Stimulated activated naive CD8-positive, alpha-beta T cell treated with anti-CD3 and anti-CD28 coated beads, Interleukin-15, Interleukin-2, amounts not matched to agents 100 U/mL and 50 U/mL, for 24 hours (primary cell): ENCODE data around the gene ZFP57.
A peak's percentile ranks its signal among the peaks of the same experiment; 100 is the strongest.

Experiments
- ATAC-seq: fragments of 150-1000 bp; cut with Tn5 transposase; one replicate; pipeline ENCODE4 v1.10.0; 2021
- DNase-seq: peaks from one replicate; pipeline ENCODE4 v3.0.0; 2021

Gene ZFP57

DNA sequence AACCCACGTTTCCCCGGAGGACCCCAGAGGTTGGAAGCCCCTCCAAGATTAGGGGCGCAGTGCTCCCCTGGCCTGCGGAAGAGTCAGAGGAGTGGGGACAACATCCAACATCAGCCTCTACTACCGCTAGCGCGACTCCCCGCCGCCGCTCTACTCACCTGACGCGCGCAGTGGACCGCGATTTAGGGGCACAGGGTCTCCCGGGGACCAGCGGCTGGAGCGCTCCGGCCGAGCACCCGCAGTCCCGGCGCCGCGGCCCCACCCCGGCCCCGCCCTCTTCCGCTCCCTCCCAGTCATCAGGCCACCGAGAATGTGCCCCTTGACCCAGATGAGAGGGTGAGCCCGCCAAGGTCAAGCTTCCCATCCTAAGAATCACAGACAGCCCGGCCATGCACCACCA, at the start of gene ZFP57:
TSS of gene ZFP57 (minus strand) at position 249 of the 400 bp plus-strand sequence. CDS start 4,149 bp downstream, outside the sequence.
- ATAC-seq (no peak), DNase-seq (no peak)

DNA sequence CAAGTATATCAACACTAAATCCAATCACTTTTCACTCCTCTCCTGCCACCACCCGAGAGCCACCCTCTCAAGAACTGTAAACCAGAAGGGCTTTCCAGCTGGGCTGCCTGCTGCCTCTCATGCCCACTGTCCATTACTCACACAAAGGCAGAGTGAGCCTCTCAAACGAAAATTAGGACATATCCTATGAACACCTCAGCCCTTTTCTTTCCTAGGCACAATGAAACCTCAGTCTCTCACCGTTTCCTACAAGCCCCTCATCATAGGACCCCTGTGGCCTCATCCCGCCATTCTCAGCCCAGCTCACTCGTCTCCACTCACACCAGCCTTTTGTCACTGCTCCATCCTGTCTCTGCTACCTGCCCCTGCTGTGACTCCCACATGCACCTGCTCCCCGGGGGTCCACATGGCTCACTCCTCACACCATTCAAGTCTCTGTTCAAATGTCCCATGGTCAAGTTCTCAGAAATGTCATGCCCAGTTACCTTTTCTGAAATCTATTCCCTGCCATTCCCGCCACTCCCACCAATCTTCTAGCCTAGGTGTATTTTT, 49.7 kb upstream of the ZFP57 start:
- no peak for DNase-seq
- no peak for ATAC-seq

DNA sequence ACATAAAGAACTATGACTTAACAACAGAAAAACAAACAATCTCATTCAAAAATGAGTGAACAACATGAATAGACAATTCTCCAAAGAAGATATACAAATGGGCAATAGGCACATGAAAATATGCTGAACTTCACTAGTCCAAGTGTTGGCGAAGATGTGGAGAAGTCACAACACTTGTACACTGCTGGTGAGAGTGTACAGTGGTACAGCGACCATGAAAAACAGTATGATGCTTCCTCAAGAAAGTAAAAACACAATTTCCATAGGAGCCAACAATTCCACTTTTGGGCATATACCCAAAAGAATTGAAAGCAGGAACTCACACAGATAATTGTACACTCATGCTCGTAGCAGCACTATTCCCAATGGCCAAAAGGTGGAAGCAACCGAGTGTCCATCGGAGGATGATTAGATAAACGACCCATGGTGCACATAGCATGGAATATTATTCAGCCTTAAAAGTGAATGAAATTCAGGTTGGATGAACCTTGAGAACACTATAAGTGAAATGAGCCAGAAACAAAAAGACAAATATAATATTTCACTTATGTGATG, 48.9 kb upstream of the ZFP57 start:
- no peak for DNase-seq

DNA sequence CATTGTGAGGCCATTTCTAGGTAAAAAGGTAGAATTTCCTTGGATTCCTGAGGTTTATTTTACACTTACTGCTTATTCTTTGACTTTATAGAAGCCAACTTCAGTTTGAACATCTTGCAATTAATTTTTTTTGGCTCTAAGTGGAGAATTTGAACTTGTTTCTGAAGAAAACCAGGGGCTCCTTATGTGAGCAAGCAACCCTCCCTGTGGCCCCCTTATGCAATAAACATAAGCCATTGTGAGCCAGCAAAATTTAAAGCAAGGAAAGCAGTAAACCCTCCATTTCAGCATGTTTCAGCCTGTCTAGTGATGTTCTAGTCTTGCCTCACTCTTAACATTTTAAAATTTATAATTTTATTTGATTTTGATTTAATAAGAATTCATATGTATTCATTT, 47.9 kb upstream of the ZFP57 start:
- ATAC-seq (no peak), DNase-seq (no peak)

More for the DNA sequence above, 48.9 kb upstream of the ZFP57 start:
- no peak for ATAC-seq

DNA sequence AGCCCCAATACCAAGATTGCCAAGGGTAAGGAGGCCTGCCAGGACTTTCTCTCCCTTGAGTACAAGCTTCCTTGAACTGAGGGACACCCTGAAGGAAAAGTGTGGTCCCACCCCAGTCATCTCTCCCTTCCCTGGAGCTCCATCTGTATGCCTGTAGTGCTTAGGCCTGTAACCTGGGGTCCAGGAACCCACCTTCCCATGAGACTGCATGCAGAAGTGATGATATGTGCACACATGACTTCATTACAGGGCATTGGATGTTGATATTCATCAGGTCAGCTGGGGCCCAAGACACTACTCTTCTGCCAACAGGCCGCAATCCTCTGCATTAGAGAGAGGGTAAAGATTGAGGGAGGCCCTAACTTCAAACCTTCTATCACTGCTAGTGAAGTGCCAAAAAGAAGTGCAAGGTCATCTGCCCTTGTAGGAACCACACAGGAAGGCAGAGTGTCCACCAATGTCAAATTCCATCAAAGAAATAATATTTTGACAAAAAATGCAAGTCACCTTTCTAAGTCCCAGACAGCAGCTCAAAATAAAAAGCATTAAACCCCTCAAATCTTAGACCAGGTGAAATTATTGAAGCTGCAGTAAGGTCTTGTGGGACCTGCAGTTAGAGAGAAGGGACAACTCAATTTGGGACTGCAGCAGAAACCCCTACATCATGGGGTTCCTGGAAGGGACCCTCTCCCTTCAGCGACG, 47.4 kb upstream of the ZFP57 start:
- ATAC-seq (no peak), DNase-seq (no peak)

DNA sequence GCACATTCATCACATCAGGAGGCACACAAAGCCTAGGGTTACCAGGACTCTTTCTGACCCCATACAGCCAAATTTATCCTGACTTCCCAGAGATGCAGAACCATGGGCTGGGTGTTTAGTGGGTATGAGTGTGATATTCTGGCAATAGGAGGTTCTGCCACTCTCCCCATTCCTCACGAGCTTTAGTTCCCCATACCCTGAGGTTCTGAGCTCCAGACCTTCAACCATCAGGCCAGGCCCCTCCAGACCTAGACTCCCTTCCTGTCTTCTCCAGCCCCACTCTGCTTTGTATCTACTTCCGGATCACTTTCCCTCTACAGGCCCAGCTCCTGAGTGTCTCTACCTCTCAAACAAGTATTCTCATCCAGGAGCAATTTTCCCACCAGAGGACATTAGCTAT, 46.7 kb upstream of the ZFP57 start:
- no peak for ATAC-seq
- no peak for DNase-seq

DNA sequence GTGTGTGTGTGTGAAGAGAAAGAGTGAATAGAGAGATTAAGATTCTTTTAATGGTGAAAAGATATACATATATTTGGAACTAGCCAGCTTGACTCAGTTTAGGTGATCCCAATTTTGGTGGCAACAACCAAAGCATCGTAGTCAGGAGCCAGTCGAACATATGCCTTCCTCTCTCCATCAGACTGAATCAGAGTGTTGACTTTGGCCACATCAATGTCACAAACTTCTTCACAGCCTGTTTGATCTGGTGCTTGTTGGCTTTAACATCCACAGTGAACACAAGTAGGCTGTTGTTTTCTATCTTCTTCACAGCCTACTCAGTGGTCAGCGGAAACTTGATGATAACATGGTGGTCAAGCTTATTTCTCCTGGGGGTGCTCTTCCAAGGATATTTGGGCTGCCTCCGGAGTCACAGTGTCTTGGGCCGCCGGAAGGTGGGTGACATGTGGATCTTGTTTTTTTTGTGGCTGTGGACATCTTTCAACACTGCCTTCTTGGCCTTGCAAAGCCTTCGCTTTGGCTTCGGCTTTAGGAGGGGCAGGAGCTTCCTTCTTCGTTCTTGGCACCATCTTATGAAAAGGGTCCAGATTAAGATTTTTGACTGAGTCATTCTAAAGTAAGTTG, 45.7 kb upstream of the ZFP57 start:
- ATAC-seq = no peak
- DNase-seq = no peak

DNA sequence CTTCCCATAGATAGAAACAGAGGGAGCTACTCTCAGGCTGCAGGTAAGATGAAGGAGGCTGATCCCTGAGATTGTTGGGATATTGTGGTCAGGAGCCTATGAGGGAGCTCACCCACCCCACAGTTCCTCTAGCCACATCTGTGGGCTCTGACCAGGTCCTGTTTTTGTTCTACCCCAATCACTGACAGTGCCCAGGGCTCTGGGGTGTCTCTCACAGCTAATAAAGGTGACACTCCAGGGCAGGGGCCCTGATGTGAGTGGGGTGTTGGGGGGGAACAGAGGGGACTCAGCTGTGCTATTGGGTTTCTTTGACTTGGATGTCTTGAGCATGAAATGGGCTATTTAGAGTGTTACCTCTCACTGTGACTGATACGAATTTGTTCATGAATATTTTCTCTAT, 45.0 kb upstream of the ZFP57 start:
- DNase-seq (no peak), ATAC-seq (no peak)

DNA sequence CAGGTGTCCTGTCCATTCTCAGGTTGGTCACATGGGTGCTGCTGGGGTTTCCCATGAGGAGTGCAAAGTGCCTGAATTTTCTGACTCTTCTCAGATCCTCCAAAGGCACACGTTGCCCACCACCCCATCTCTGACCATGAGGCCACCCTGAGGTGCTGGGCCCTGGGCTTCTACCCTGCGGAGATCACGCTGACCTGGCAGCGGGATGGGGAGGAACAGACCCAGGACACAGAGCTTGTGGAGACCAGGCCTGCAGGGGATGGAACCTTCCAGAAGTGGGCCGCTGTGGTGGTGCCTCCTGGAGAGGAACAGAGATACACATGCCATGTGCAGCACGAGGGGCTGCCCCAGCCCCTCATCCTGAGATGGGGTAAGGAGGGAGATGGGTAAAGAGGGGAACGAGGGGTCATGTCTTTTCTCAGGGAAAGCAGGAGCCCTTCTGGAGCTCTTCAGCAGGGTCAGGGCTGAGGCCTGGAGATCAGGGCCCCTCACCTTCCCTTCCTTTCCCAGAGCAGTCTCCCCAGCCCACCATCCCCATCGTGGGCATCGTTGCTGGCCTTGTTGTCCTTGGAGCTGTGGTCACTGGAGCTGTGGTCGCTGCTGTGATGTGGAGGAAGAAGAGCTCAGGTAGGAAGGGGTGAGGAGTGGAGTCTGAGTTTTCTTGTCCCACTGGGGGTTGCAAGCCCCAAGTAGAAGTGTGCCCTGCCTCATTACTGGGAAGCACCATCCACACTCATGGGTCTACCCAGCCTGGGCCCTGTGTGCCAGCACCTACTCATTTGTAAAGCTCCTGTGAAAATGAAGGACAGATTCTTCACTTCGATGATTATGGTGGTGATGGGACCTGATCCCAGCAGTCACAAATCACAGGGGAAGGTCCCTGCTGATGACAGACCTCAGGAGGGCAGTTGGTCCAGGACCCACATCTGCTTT, 44.3 kb upstream of the ZFP57 start:
- no peak for DNase-seq
- ATAC-seq = no peak

DNA sequence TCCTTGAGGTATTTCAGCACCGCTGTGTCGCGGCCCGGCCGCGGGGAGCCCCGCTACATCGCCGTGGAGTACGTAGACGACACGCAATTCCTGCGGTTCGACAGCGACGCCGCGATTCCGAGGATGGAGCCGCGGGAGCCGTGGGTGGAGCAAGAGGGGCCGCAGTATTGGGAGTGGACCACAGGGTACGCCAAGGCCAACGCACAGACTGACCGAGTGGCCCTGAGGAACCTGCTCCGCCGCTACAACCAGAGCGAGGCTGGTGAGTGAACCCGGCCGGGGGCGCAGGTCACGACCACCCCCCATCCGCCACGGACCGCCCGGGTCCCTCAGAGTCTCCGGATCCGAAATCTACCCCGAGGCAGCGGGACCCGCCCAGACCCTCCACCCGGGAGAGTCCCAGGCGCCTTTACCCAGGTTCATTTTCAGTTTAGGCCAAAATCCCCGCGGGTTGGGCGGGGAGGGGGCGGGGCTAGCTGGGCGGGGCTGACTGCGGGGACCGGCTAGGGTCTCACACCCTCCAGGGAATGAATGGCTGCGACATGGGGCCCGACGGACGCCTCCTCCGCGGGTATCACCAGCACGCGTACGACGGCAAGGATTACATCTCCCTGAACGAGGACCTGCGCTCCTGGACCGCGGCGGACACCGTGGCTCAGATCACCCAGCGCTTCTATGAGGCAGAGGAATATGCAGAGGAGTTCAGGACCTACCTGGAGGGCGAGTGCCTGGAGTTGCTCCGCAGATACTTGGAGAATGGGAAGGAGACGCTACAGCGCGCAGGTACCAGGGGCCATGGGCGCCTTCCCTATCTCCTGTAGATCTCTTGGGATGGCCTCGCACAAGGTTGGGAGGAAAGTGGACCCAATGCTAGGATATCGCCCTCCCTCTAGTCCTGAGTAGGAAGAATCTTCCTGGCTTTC, 43.0 kb upstream of the ZFP57 start:
- DNase-seq = peak; percentile 84
- peak; percentile 67 for ATAC-seq

DNA sequence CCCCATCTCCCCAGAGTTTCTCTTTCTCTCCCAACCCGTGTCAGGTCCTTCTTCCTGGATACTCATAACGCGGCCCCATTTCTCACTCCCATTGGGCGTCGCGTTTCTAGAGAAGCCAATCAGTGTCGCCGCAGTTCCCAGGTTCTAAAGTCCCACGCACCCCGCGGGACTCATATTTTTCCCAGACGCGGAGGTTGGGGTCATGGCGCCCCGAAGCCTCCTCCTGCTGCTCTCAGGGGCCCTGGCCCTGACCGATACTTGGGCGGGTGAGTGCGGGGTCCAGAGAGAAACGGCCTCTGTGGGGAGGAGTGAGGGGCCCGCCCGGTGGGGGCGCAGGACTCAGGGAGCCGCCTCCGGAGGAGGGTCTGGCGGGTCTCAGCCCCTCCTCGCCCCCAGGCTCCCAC, 42.3 kb upstream of the ZFP57 start, which contains the start of gene HLA-F:
TSS of gene HLA-F (plus strand) at position 173 of the 404 bp plus-strand sequence. CDS start at position 203, 30 bp downstream.
- ATAC-seq = peak; percentile 90
- no peak for DNase-seq

DNA sequence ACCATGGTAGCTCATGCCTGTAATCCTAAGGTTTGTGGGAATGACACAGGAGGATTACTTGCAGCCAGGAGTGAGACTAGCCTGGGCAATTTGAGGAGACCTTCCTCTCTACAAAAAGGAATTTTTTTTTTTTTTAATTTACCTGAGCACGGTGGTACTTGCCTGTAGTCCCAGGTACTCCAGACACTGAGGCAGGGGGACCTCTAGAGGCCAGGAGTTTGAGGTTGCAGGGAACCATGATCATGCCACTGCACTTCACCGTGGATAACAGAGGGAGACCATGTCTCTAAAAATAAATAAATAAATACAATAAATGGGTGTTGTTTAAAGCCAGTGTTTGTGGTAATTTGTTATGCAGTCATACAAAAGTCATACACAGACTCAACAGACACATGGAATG, 39.9 kb upstream of the ZFP57 start:
- no peak for DNase-seq

DNA sequence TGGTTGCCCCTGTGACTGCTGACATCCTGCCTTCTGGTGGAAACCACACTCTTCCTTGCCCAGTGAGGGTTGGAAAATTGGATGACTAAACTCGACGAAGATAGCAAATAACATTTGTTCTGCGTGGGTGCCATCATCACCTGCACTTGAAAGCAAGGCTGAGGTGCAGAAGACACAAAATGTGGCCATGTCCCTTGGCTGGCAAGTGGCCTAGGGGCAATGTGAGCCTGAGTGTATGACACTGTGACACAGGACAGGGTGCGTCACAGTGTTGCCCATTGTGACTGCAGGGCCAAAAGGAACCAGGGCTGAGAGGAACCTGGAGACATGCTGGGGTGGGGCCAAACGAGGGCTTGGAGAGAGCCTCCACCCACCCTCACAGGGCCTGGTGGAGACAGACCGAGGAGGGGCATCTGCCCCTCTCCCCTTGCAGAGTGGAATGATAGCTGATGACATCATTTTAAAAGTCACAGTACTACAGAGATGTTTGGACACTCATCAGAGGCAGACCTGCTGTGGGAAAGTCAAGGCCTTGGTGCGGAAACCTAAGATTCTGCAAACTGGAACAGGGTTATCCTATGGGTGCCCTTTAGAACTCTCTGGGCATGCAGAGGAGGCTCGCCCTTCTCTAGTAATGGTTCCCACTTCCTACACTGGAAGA, 29.5 kb upstream of the ZFP57 start:
- ATAC-seq (no peak), DNase-seq (no peak)

More for the DNA sequence above, 39.9 kb upstream of the ZFP57 start:
- ATAC-seq = no peak

DNA sequence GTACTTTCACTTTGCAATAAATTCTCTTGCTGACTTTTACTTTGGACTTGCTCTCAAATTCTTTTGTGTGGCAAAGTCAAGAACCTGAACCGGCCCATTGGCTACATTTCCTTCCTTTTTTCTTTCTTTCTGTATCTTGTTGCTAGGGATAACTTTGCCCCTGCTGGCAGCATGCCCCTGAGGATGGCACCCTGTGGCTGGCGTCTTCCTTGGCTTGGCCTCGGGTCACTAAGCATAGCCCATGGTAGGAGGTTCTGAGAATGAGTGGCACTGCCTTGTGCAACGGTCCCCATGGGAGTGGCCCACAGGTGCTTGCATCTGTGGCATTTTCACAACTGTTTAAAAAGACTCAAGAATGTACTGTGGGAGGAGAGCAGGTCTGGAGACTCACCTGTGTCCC, 28.2 kb upstream of the ZFP57 start:
- DNase-seq = no peak
- no peak for ATAC-seq

DNA sequence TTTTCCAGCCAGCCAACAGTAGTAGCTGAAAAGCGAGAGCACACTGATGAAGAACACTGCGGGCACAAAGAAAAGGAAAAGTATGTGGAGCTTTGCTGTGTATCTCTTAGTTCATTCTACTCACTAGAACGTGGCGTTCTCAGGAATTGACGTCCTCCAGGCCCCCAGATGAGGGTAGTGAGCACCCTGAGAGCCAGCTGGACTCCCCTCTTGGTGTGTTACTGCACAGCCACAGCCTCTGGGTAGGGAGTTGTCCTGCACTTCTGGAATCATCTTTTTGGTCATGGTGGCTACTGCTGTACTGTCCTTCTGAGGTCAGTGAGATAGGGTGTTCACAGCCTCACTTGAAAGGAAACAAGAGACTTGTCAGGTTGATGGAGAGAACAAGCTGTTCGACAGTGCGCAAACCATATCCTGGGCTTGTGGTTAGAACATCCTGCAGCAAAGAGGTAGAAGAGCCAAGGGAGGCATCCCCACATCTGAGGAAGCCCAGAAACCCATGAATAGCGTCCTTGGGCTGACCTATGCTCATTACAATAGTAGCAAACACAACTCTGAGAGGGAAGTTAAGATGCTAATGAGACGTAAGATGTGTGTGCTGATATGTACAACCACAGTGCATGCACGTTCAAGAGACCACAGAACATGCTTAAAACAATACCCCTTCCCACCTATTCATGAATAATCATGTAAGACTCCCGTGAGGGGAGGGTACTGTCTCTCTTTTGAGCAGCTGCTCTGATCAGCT, 27.7 kb upstream of the ZFP57 start:
- DNase-seq (peak; percentile 48), ATAC-seq (peak; percentile 90)

DNA sequence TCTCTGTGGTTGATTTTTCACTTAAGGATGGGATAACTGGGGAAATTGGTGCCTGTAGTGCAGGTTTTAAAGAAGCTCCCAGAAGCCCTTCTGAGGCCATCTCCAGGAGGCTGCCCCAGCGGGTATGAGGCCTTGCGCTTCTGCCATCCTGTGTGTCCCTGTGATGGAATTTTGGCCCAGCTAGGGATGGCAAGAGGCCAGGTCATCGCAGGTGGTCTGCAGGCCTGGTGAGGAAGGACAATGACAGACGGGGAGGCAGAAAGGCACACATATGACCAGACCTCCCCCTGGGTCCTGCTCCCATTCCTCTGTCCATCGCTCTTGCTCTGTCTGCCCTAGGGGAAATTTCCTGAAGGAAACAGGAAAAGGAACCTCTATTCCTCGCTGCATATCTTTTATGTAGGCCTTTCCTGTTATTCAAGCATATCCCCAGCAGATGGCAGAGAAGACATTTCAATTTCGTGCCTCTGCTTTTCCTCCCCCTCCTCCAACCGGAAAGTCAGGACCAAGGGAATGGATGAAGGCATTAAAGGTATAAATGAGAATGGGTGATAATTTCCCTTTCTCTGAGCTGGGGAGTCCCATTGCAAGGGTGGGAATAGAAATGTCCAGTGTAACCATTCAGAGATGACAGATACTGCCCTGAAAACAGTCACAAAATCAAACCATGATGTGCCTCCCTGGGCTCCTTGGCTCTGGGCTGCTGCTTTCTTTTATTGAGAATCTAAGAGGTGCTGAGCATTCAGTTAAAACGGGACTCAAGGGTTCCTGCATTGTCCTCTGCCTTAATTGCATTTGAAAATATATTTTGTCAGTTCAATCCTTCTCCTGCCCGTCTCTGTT, 24.7 kb upstream of the ZFP57 start:
- no peak for DNase-seq
- ATAC-seq = no peak

DNA sequence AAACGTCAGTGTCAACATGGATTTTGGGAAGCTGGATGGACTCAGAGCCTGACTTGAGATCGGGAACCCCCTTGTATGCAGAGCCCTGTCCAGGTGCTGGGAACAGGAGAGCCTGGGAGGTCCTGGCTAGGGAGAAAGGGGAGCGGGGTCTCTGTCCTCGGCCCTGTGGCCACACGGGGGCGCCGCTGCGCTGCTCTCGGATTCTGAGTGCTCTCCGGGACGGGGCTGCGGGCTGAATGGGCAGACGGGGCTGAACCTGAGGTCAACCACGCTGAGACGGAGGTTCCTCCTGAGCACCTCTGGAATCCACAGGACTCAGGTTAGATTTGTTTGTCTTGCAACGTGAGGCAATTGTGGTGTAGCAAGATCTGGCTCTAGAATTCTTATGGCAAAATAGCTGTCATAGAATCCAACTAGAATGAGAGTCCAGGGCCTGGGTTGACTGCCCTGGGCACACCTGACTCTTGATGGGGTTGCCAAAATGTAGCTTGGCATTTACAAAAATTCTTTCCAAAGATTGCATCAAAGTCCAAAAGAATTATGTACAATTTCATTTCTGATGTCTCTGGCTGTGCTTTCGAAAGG, 21.7 kb upstream of the ZFP57 start:
- peak; percentile 93 for DNase-seq
- peak; percentile 92 for ATAC-seq
